ENCODE data around the gene GPR42.

DNA sequence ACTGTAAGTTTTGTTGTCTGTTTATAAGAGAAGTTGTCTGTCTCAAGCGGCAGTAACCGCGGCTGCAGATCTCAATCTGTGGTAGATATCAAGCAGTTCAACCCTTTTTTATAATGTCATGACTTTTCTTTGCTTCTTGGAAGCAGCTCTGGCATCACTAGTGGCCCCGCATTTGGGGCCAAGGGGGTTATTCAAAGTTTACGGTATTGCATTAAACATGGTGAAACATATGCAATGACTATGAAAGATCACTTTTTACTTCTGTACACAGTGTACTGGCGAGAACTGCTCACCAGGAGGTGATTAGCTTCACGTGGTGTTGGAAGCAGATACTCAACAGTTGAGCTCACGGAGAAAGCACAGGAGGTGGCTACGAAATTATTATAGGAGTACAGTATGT, 17.2 kb upstream of the GPR42 start:
- TF ChIP-seq, protein P1, sequence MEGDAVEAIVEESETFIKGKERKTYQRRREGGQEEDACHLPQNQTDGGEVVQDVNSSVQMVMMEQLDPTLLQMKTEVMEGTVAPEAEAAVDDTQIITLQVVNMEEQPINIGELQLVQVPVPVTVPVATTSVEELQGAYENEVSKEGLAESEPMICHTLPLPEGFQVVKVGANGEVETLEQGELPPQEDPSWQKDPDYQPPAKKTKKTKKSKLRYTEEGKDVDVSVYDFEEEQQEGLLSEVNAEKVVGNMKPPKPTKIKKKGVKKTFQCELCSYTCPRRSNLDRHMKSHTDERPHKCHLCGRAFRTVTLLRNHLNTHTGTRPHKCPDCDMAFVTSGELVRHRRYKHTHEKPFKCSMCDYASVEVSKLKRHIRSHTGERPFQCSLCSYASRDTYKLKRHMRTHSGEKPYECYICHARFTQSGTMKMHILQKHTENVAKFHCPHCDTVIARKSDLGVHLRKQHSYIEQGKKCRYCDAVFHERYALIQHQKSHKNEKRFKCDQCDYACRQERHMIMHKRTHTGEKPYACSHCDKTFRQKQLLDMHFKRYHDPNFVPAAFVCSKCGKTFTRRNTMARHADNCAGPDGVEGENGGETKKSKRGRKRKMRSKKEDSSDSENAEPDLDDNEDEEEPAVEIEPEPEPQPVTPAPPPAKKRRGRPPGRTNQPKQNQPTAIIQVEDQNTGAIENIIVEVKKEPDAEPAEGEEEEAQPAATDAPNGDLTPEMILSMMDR (IDR thresholded peaks at IDR 0.05) = no peak
- TF ChIP-seq POLR2AphosphoS5 (IDR thresholded peaks at IDR 0.05) = no peak

Measured in suprapubic skin (tissue), 3 donors.